Astrocyte (in vitro differentiated cells and primary cell): ENCODE measurements around the gene HDAC1.

Experiments
- CTCF ChIP-seq: IDR thresholded peaks from 2 replicates; pipeline ENCODE4 v1.5.1; 2011; ENCODE audit warnings: low read depth, mild to moderate bottlenecking, inconsistent platforms, low read length, moderate library complexity; ENCODE audit not compliant: insufficient read depth
- EZH2 ChIP-seq: IDR thresholded peaks from 2 replicates; pipeline ENCODE4 v1.6.1; 2012; ENCODE audit warnings: mild to moderate bottlenecking, low read length, inconsistent platforms; ENCODE audit not compliant: insufficient read depth

GRCh38 chr1:32341971-32342370 is 50.1 kb downstream of the HDAC1 start:
- TF ChIP-seq CTCF (no peak), EZH2 (no peak)
